ENCODE measurements around the gene HM13.

DNA sequence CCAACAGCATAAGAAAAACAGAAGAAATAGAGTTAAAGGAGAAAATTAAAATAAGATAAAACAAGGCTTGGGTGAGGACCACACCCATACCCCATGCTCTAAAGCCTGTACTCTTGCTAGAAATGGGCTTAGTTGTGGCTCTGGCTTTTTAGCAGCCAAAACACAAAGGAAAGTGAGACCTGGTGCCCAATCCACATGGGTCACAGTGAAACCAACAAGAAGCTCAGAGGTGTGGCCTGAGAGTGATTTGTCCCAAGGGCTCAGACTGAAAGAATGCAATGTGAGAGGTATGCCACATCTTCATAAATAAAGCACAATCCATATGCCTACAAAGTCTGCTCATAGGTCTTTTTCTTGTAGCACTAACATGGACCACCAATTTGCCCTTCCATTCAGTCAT lies 21.1 kb downstream of the HM13 start:
- TF ChIP-seq, protein P1, sequence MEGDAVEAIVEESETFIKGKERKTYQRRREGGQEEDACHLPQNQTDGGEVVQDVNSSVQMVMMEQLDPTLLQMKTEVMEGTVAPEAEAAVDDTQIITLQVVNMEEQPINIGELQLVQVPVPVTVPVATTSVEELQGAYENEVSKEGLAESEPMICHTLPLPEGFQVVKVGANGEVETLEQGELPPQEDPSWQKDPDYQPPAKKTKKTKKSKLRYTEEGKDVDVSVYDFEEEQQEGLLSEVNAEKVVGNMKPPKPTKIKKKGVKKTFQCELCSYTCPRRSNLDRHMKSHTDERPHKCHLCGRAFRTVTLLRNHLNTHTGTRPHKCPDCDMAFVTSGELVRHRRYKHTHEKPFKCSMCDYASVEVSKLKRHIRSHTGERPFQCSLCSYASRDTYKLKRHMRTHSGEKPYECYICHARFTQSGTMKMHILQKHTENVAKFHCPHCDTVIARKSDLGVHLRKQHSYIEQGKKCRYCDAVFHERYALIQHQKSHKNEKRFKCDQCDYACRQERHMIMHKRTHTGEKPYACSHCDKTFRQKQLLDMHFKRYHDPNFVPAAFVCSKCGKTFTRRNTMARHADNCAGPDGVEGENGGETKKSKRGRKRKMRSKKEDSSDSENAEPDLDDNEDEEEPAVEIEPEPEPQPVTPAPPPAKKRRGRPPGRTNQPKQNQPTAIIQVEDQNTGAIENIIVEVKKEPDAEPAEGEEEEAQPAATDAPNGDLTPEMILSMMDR (IDR thresholded peaks at IDR 0.05) = no peak
- TF ChIP-seq POLR2A (IDR thresholded peaks at IDR 0.05) = no peak
